Embryonic facial prominence (tissue), 1 donor: ENCODE results near the gene ADAM23.

Experiments used
- DNase-seq: peaks from one replicate; pipeline ENCODE4 v3.0.0-alpha.2; 2016; ENCODE audit errors: extremely low spot score

The ADAM23 gene

DNA sequence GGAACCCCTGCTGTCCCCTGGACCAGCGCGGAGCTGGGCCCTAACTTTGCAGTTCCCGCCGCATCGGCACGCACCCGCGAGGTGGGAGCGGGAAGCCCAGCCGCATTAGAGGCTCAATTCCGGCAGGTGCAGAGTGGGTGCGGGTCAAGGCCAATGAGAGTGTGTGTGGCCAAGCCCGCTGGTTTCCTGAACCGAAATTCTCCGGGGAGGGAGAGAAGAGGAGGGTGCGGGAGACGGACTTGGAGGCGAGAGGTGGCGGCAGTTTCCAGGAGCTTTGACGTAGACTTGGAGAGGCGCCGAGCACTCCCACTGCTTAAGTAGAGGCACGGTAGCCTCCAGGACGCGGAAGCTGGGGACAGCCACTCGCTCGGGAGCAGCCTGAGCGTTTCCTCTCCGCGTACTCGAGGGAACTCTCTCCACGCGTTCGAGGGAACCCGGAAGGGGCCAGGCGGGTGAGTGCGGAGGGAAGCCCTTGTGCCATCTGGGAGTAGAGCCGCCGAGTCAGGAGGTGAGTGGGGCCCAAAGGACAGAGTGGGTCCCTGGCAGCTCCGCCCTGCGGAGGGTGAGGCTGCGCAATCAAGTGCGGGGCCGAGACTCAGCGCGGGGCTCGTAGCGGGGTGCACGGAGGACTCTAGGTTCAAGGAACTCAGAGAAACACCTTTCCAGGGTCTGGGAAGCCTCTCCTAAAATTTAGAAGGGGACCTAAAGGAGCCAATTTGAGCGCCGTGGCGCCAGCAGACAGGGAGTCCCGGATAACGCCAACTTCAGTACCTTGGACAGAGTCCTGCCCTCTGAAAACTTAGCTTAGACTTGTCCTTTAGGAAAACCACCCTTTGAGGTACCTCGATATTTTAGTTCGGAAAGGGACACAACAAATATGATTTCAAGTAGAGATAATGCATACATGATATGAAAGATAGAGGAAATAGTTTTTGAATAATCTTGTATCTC is 199.0 kb downstream of the ADAM23 start, which contains the start of gene FAM237A:
Gene FAM237A (plus strand): TSS at position 413 of the 951 bp plus-strand sequence. CDS start 1,750 bp downstream, outside the sequence.
- DNase-seq, result peak; percentile 46

DNA sequence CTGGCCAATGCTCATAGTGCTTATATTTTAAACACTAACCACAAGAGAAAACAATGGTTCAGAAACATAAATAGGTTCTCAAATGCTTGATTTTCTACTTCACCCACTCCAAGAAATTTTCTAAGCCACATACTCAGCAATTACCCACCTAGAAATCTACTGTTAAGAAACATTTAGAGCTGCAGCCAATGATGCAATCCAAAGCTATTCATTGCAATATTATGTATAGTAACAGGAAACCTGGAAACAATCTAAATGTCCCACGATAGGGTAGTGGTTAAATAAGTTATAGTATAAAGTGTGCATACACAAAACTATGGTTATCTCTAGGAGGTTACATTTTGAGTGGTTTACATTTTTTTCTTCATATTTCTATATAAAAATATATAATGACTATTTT is 204.7 kb downstream of the ADAM23 start:
- DNase-seq, result no peak

DNA sequence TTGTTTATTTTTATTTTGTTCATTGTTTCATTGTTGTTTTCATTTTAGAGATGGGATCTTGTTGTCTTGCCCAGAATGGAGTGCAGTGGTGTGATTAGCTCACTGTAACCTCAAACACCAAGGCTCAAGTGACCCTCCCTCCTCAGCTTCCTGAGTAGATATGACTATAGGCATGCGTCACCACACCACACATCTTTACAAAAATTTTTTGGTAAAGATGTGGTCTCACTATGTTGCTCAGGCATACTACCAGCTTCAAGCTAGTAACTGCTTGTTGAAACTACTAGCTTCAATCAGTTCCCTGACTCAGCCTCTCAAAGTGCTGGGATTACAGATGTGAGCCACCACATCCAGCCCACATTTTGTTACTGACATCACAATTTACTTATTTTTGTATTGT is 213.8 kb downstream of the ADAM23 start:
- DNase-seq, result no peak

DNA sequence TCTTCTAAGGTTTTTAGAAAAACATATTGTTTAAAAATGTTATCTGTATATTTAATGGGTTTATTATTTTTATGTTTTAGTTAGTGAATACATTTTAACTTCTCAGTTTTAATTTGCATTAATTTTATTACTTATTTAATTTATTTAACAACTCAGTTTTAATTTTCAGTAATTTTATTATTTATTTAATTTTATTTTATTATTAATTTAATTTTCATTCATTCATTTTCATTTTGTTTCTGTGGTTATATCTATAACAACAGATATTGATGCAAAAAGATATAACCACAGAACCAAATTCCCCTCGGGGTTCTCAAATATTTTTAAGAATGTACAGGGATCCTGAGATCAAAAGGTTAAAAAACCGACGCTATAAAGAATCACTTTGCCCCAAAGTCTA is 221.9 kb downstream of the ADAM23 start:
- DNase-seq, result no peak
